ENCODE results near the gene VPS39.

Gene VPS39

DNA sequence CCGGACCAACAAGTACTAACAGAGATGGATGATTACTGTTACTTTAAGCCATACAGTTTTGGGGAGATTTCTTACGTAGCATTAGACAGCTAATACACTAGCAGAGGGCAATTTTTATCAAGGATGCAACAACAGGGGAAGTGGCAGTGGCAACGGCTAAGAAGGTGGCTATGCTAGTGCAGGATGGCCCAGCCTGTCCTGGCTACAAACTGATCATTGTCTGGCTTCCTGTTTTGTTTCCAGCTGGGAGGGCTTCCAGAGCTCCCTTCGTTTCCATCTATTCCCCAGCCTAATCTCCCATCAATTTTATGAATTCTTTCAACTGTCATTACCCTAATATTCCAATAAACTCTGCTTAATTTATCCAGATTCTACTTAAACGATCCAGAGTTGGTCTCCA is 35.6 kb downstream of the VPS39 start:
- Histone ChIP-seq H3K27ac (ENCODE audit: low read depth, low read length) (no peak overlapping the region), H3K4me2 (ENCODE audit: low read length) (no peak overlapping the region), H3K9me3 (ENCODE audit: control insufficient read depth, insufficient read depth, low read length) (no peaks in the 10 kb centered on the region), H3K27me3 (ENCODE audit: control insufficient read depth, low read length) (no peaks in the 10 kb centered on the region), H3K79me2 (ENCODE audit: control insufficient read depth, low read length) (no peaks in the 10 kb centered on the region), H3K4me1 (ENCODE audit: control insufficient read depth, low read length) (no peaks in the 10 kb centered on the region), H3K36me3 (ENCODE audit: control insufficient read depth, low read length) (peaks cover 65% of the 10 kb centered on the region), H3K9me2 (replicated peaks; ENCODE audit: control insufficient read depth, low read length) (no peaks in the 10 kb centered on the region), H3K4me3 (ENCODE audit: low read length) (no peak overlapping the region), H4K20me1 (ENCODE audit: control insufficient read depth, insufficient read depth, low read depth, low read length) (no peaks in the 10 kb centered on the region), H3F3A (ENCODE audit: control insufficient read depth, insufficient read depth) (no peaks in the 10 kb centered on the region)
- no peak for TF ChIP-seq EZH2phosphoT487 (IDR thresholded peaks at IDR 0.05; ENCODE audit: borderline replicate concordance, low read length)
- TF ChIP-seq, protein P1, sequence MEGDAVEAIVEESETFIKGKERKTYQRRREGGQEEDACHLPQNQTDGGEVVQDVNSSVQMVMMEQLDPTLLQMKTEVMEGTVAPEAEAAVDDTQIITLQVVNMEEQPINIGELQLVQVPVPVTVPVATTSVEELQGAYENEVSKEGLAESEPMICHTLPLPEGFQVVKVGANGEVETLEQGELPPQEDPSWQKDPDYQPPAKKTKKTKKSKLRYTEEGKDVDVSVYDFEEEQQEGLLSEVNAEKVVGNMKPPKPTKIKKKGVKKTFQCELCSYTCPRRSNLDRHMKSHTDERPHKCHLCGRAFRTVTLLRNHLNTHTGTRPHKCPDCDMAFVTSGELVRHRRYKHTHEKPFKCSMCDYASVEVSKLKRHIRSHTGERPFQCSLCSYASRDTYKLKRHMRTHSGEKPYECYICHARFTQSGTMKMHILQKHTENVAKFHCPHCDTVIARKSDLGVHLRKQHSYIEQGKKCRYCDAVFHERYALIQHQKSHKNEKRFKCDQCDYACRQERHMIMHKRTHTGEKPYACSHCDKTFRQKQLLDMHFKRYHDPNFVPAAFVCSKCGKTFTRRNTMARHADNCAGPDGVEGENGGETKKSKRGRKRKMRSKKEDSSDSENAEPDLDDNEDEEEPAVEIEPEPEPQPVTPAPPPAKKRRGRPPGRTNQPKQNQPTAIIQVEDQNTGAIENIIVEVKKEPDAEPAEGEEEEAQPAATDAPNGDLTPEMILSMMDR (IDR thresholded peaks at IDR 0.05; ENCODE audit: low read depth, low read length, poor library complexity, severe bottlenecking), result no peak

DNA sequence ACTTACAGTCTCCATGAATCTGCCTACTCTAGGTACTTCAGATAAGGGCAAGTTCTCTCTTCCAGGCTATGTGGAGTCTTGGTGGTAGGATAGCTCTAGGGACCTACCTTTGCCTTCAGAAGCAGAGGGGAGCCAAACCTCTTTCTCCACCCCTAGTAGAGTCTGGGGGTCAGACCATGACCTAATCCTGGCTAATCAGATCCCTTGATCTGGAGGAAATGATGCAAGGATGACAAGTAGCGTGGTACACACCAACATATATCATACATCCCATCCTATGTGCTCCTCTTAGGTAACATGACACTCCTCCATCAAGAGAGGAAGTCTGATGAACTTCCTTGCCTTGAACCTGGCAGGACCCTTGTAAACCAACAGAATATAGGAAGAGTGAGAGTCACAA is 36.3 kb downstream of the VPS39 start:
- no peaks in the 10 kb centered on the region for H3F3A ChIP-seq (ENCODE audit: control insufficient read depth, insufficient read depth)
- H4K20me1 ChIP-seq (ENCODE audit: control insufficient read depth, insufficient read depth, low read depth, low read length), result no peaks in the 10 kb centered on the region
- peaks cover 68% of the 10 kb centered on the region for H3K36me3 ChIP-seq (ENCODE audit: control insufficient read depth, low read length)
- H3K4me3 ChIP-seq (ENCODE audit: low read length), result no peak overlapping the region
- no peaks in the 10 kb centered on the region for H3K9me2 ChIP-seq (replicated peaks; ENCODE audit: control insufficient read depth, low read length)
- no peaks in the 10 kb centered on the region for H3K27me3 ChIP-seq (ENCODE audit: control insufficient read depth, low read length)
- H3K79me2 ChIP-seq (ENCODE audit: control insufficient read depth, low read length), result no peaks in the 10 kb centered on the region
- H3K4me1 ChIP-seq (ENCODE audit: control insufficient read depth, low read length), result no peaks in the 10 kb centered on the region
- no peaks in the 10 kb centered on the region for H3K9me3 ChIP-seq (ENCODE audit: control insufficient read depth, insufficient read depth, low read length)
- H3K27ac ChIP-seq (ENCODE audit: low read depth, low read length), result no peak overlapping the region
- no peak for TF ChIP-seq EZH2phosphoT487 (IDR thresholded peaks at IDR 0.05; ENCODE audit: borderline replicate concordance, low read length)
- TF ChIP-seq, protein P1 (IDR thresholded peaks at IDR 0.05; ENCODE audit: low read depth, low read length, poor library complexity, severe bottlenecking), result no peak
- no peak overlapping the region for H3K4me2 ChIP-seq (ENCODE audit: low read length)

DNA sequence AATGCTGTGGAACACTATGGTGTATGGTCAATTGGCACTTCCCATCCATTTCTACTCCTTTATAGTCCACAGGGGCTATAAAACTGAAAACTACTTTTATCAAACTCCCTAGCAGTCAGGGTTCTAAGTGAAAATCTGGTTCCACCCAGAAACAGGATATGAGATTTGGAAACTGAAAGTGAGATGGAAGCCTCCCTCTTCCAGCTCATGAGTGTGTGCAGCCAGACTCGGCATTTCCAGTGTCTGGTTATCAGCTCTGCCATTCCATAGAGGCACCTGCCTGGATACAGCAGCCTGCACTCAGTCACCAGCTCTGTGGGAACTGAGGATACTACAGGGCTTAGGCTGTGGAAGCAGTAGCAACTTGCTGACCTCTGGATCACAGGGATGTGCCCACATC is 37.0 kb downstream of the VPS39 start:
- no peak overlapping the region for H3K27ac ChIP-seq (ENCODE audit: low read depth, low read length)
- H3K4me1 ChIP-seq (ENCODE audit: control insufficient read depth, low read length), result no peaks in the 10 kb centered on the region
- TF ChIP-seq EZH2phosphoT487 (IDR thresholded peaks at IDR 0.05; ENCODE audit: borderline replicate concordance, low read length), result no peak
- TF ChIP-seq, protein P1 (IDR thresholded peaks at IDR 0.05; ENCODE audit: low read depth, low read length, poor library complexity, severe bottlenecking), result no peak
- peaks cover 75% of the 10 kb centered on the region for H3K36me3 ChIP-seq (ENCODE audit: control insufficient read depth, low read length)
- H3K9me3 ChIP-seq (ENCODE audit: control insufficient read depth, insufficient read depth, low read length), result no peaks in the 10 kb centered on the region
- H3K4me2 ChIP-seq (ENCODE audit: low read length), result no peak overlapping the region
- no peaks in the 10 kb centered on the region for H4K20me1 ChIP-seq (ENCODE audit: control insufficient read depth, insufficient read depth, low read depth, low read length)
- H3K79me2 ChIP-seq (ENCODE audit: control insufficient read depth, low read length), result no peaks in the 10 kb centered on the region
- H3F3A ChIP-seq (ENCODE audit: control insufficient read depth, insufficient read depth), result no peaks in the 10 kb centered on the region
- no peaks in the 10 kb centered on the region for H3K9me2 ChIP-seq (replicated peaks; ENCODE audit: control insufficient read depth, low read length)
- H3K4me3 ChIP-seq (ENCODE audit: low read length), result no peak overlapping the region
- H3K27me3 ChIP-seq (ENCODE audit: control insufficient read depth, low read length), result no peaks in the 10 kb centered on the region
